Kidney epithelial cell (primary cell): ENCODE data around the gene FARP1. TPM values are rescaled to one million over a fixed set of nuclear protein-coding genes. Genes with fewer than 3 reads are reported as not detected.
"Not testable (repeated sequence)": the region's sequence is repeated elsewhere in the genome, so short reads cannot be mapped to it uniquely, and the experiment has no call there.

Source experiments
- DNase-seq: peaks from one replicate; pipeline ENCODE4 v3.0.0-alpha.2; 2010; ENCODE audit warnings: low read depth
- H3K27me3 ChIP-seq: 2 replicates; pipeline ENCODE4 v1.6.0; 2011; ENCODE audit warnings: low read length; ENCODE audit not compliant: control insufficient read depth, insufficient read depth
- H3K36me3 ChIP-seq: 2 replicates; pipeline ENCODE4 v1.5.1; 2011; ENCODE audit warnings: low read length; ENCODE audit not compliant: control insufficient read depth, insufficient read depth
- H3K4me3 ChIP-seq: 2 replicates; pipeline ENCODE4 v1.5.1; 2011; ENCODE audit warnings: low read depth, mild to moderate bottlenecking, control low read depth, low read length
- total RNA-seq: library from RNA; depleted of rRNA; stranded (reverse); fragments of >200 nt; gene quantifications from 2 replicates; pipeline ENCODE4 v1.2.3, GENCODE V29; 2015
- TF ChIP-seq, protein P1 (sequence below): IDR thresholded peaks from 2 replicates; pipeline ENCODE4 v1.5.1; 2011; ENCODE audit warnings: mild to moderate bottlenecking, moderate library complexity, low read length, control low read depth, inconsistent platforms; ENCODE audit not compliant: insufficient read depth, poor library complexity, severe bottlenecking

FARP1 gene
- total RNA-seq, 1 donor from 2014 or later = 135 TPM

DNA sequence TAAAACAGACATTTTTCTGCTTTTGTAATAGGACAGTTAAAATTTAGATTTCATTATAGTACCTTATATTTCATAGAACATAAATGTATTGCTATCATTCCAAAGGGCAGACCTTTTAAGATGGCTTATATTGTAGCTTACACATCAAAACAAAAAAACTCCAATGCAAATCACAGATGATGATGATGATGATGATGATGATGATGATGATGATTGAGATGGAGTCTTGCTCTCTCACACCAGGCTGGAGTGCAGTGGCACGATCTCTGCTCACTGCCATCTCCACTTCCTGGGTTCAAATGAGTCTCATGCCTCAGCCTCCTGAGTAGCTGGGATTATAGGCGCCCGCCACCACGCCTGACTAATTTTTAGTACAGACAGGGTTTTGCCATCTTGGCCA, 224.1 kb downstream of the FARP1 start:
- Histone ChIP-seq H3K36me3 (no peaks in the 10 kb centered on the region), H3K27me3 (no peaks in the 10 kb centered on the region), H3K4me3 (no peak overlapping the region)
- TF ChIP-seq, protein P1, sequence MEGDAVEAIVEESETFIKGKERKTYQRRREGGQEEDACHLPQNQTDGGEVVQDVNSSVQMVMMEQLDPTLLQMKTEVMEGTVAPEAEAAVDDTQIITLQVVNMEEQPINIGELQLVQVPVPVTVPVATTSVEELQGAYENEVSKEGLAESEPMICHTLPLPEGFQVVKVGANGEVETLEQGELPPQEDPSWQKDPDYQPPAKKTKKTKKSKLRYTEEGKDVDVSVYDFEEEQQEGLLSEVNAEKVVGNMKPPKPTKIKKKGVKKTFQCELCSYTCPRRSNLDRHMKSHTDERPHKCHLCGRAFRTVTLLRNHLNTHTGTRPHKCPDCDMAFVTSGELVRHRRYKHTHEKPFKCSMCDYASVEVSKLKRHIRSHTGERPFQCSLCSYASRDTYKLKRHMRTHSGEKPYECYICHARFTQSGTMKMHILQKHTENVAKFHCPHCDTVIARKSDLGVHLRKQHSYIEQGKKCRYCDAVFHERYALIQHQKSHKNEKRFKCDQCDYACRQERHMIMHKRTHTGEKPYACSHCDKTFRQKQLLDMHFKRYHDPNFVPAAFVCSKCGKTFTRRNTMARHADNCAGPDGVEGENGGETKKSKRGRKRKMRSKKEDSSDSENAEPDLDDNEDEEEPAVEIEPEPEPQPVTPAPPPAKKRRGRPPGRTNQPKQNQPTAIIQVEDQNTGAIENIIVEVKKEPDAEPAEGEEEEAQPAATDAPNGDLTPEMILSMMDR = no peak
- DNase-seq = no peak

DNA sequence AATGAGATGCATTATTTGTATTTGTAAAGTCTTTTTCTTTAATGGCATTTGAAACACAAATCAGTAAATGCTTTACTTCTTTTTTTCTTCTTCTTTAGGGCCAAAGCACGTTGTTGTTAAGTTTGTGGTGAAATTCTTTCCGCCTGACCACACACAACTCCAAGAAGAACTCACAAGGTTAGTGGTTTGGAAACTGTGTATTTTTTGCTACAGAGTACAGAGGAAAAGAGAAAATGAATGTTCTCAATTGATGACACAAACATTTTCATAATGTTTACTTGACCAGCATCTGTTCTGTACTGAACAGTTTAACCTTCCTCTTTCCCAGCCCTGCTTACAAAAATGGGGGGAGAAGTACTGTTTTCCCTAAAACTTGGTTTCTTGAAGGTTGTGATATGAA, 225.1 kb downstream of the FARP1 start:
- H3K4me3 ChIP-seq = no peak overlapping the region
- TF ChIP-seq, protein P1 = no peak
- H3K27me3 ChIP-seq = no peaks in the 10 kb centered on the region
- H3K36me3 ChIP-seq = no peaks in the 10 kb centered on the region
- DNase-seq = peak; percentile 54

DNA sequence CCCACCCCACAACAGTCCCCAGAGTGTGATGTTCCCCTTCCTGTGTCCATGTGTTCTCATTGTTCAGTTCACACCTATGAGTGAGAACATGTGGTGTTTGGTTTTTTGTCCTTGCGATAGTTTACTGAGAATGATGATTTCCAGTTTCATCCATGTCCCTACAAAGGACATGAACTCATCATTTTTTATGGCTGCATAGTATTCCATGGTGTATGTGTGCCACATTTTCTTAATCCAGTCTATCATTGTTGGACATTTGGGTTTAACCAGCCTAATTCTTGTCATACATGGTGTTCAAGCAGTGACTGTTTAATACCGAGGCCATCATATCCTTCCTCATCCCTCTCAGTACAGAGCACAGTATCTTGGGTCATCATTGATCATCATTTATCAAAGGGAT, 226.6 kb downstream of the FARP1 start:
- H3K27me3 ChIP-seq, DNase-seq, H3K36me3 ChIP-seq, H3K4me3 ChIP-seq: not testable (repeated sequence)

DNA sequence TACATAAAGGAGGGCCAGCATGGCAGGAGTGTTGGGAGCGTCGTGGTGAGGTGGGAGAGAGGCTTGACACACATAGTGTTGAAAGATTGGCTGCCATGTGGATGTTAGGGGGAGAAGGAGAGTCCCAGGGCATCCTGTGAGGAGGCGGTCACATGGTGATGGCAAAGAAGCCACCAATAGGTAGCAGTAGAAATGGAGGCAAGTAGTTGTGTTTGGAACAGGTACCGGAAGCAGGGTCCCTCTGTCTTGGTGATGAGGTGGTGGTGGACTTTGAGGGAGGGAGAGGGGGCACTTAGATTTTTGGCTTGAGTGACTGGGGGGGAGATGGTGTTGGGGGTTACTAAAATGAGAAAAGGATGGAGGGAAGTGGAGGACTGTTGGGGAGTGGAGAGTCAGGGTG, 227.4 kb downstream of the FARP1 start:
- Histone ChIP-seq H3K4me3 (no peak overlapping the region), H3K36me3 (no peaks in the 10 kb centered on the region), H3K27me3 (no peaks in the 10 kb centered on the region)
- TF ChIP-seq, protein P1 = no peak
- DNase-seq = no peak

DNA sequence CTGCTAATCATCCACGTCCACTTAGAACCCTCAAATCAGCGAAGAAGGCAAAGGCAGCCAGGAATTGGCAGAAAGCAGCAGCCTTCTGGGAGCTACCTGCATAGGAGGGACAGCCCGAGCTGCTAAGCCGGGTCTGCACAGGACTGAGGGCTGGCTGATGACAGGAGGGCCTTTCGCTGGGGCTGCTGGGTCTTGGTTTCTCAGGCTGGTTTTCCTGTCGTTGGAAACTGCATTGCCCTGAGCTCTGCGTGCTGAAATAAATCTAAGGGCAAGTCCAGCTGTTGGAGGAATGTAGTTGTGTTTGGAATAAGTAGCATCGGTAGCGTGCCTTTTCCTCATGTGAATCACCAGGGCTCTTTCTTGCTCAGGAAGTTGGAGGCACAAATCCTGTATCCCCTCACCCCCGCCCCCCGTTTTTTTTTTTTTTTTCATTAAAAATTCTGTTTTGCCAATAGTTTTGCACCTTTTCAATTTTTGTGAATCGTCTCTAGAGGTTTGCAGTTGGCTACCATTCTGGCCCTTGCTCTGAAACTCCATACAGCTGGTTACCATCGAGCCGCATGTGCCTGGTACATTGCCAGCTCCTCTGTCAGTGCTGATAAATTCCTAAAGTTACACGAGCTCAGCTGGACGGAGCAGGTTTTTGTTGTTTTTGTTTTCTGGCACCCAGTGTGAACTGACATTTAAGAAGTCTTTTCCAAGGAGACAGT, 228.1 kb downstream of the FARP1 start:
- TF ChIP-seq, protein P1 = no peak
- H3K4me3 ChIP-seq = no peak overlapping the region
- no peak for DNase-seq
- H3K36me3 ChIP-seq = no peaks in the 10 kb centered on the region
- H3K27me3 ChIP-seq = no peaks in the 10 kb centered on the region

DNA sequence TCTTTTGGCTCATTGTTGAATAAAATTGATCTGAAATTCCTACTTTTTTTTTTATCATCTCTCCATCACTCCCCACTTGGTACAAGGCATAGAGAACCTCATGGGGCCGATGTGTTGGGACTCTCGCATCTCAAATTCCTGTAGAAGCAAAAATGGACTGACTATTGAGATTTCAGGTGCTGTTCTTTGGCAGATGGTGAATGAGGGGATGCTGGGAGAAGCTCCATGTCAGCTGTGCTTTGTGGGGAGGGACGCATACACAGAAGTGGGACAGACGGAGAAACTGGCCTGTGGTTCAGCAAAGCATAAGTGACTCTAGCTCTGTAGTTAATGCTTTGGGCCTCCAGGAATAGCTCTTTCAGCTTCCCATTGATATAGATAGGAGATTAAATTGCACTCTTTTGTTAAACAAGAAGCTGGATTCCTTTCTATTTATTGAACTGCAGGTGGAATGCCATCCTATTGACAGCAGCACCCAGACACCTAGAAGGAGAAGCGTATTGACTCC, 228.7 kb downstream of the FARP1 start:
- DNase-seq = no peak
- Histone ChIP-seq H3K4me3 (no peak overlapping the region), H3K27me3 (no peaks in the 10 kb centered on the region), H3K36me3 (no peaks in the 10 kb centered on the region)
- TF ChIP-seq, protein P1 = no peak
